ENCODE results near the gene SUSD3. TPM values are rescaled to one million over a fixed set of nuclear protein-coding genes. Genes with fewer than 3 reads are reported as not detected.
A peak's percentile ranks its signal among the peaks of the same experiment; 100 is the strongest.

SUSD3 gene
- total RNA-seq, 4 donors from 2014 or later = 2.8 to 8.1 (median 5.6) TPM

GRCh38 chr9:93060746-93061259 is 2.3 kb downstream of the SUSD3 start:
- TF ChIP-seq POLR2A (IDR thresholded peaks at IDR 0.05) (no peak), CTCF (IDR thresholded peaks at IDR 0.05) (no peak)
- intact Hi-C loops (cut with DNase I; ENCODE audit: low total_unique reads) = no loop called here
- WGBS, 2 donors = 85 to 88% methylated on average over 8 of the region's 8 CpGs
- DNase-seq (ENCODE audit: low spot score in 2 of 2) = no peak
- H3K4me3 ChIP-seq (ENCODE audit: low read depth, poor library complexity, severe bottlenecking) = no peak overlapping the region

GRCh38 chr9:93061260-93061751 is 2.8 kb downstream of the SUSD3 start:
- intact Hi-C loops (cut with DNase I; ENCODE audit: low total_unique reads) = no loop called here
- no peak for DNase-seq (ENCODE audit: low spot score in 2 of 2)
- WGBS, 2 donors = 73 to 94% methylated on average over 4 of the region's 4 CpGs
- TF ChIP-seq CTCF (IDR thresholded peaks at IDR 0.05) = no peak
- TF ChIP-seq POLR2A (IDR thresholded peaks at IDR 0.05) = no peak
- H3K4me3 ChIP-seq (ENCODE audit: low read depth, poor library complexity, severe bottlenecking) = no peak overlapping the region

GRCh38 chr9:93061791-93062763 is 3.6 kb downstream of the SUSD3 start:
- intact Hi-C loops (cut with DNase I; ENCODE audit: low total_unique reads) = no loop called here
- no peak for DNase-seq (ENCODE audit: low spot score in 2 of 2)
- H3K4me3 ChIP-seq (ENCODE audit: low read depth, poor library complexity, severe bottlenecking) = no peak overlapping the region
- 85 to 87% methylated on average over 19 of the region's 19 CpGs for WGBS, 2 donors
- TF ChIP-seq CTCF (IDR thresholded peaks at IDR 0.05) (no peak), POLR2A (IDR thresholded peaks at IDR 0.05) (no peak)

- intact Hi-C loops (cut with DNase I; ENCODE audit: low total_unique reads) = no loop called here
These were observed 6.1 kb downstream of the SUSD3 start for GRCh38 chr9:93064392-93065134.

More at GRCh38 chr9:93064392-93065134, 6.1 kb downstream of the SUSD3 start:
- TF ChIP-seq CTCF (IDR thresholded peaks at IDR 0.05) (no peak), POLR2A (IDR thresholded peaks at IDR 0.05) (no peak)
- no peak overlapping the region for H3K4me3 ChIP-seq (ENCODE audit: low read depth, poor library complexity, severe bottlenecking)
- WGBS, 2 donors = 67 to 75% methylated on average over 11 to 12 of the region's 12 CpGs
- peak in 1 of 2 donors; percentile 43 for DNase-seq (ENCODE audit: low spot score in 2 of 2)
